GM18502 (cell line): ENCODE measurements around the gene H6PD.
"Not testable (repeated sequence)": the region's sequence is repeated elsewhere in the genome, so short reads cannot be mapped to it uniquely, and the experiment has no call there.

ENCODE experiments used
- ATAC-seq: cut with Tn5 transposase; IDR thresholded peaks from one replicate; pipeline ENCODE4 v1.9.1; 2021; ENCODE audit warnings: mild to moderate bottlenecking; ENCODE audit not compliant: unreplicated experiment, poor library complexity

The H6PD gene

GRCh38 chr1:9293533-9294404 lies 59.2 kb downstream of the H6PD start:
- ATAC-seq = peak; percentile 24

- ATAC-seq = no peak
Observed at GRCh38 chr1:9294405-9294773, 59.8 kb downstream of the H6PD start.

- peak; percentile 48 for ATAC-seq
Observed at GRCh38 chr1:9294910-9295636, 60.5 kb downstream of the H6PD start.

GRCh38 chr1:9295884-9296283 lies 61.3 kb downstream of the H6PD start:
- ATAC-seq = no peak

- no peak for ATAC-seq
Observed at GRCh38 chr1:9296850-9297249, 62.3 kb downstream of the H6PD start.

- ATAC-seq = no peak
Observed at GRCh38 chr1:9297831-9298230, 63.3 kb downstream of the H6PD start.

- no peak for ATAC-seq
Observed at GRCh38 chr1:9298282-9298681, 63.7 kb downstream of the H6PD start.

GRCh38 chr1:9299571-9300541 lies 65.3 kb downstream of the H6PD start:
- ATAC-seq = not testable (repeated sequence)

GRCh38 chr1:9300573-9300972 lies 66.0 kb downstream of the H6PD start:
- ATAC-seq = no peak

- no peak for ATAC-seq
Observed at GRCh38 chr1:9302745-9303524, 68.4 kb downstream of the H6PD start.

GRCh38 chr1:9303916-9304315 lies 69.3 kb downstream of the H6PD start:
- no peak for ATAC-seq

GRCh38 chr1:9305216-9305615 lies 70.6 kb downstream of the H6PD start:
- no peak for ATAC-seq

GRCh38 chr1:9306006-9306405 lies 71.4 kb downstream of the H6PD start:
- ATAC-seq = no peak

GRCh38 chr1:9307303-9307702 lies 72.7 kb downstream of the H6PD start:
- no peak for ATAC-seq

GRCh38 chr1:9308236-9308785 lies 73.7 kb downstream of the H6PD start:
- no peak for ATAC-seq

- no peak for ATAC-seq
Observed at GRCh38 chr1:9309080-9309479, 74.5 kb downstream of the H6PD start.

GRCh38 chr1:9309991-9310390 lies 75.4 kb downstream of the H6PD start:
- ATAC-seq = no peak

- ATAC-seq = no peak
Observed at GRCh38 chr1:9311029-9311428, 76.5 kb downstream of the H6PD start.

- no peak for ATAC-seq
Observed at GRCh38 chr1:9311479-9311878, 76.9 kb downstream of the H6PD start.
